Kidney (tissue), 14 donors: ENCODE results near the gene PLEKHO1. TPM values are rescaled to one million over a fixed set of nuclear protein-coding genes. Genes with fewer than 3 reads are reported as not detected.

Experiments used
- DNase-seq, 5 donors: peaks; one replicate each; pipeline ENCODE4 v3.0.0-alpha.2; 2013 to 2020
- FAIRE-seq: peaks from 2 replicates; lab custom pipeline; 2012; peaks lifted over from hg19 to GRCh38; lab: Jason Lieb, UNC
- H3K27ac ChIP-seq, 2 donors: one replicate each; pipeline ENCODE4 v1.7.0; 2013; ENCODE audit warnings: low read depth in 2 of 2, low read length in 2 of 2, inconsistent platforms in 1 of 2
- H3K27me3 ChIP-seq: one replicate; pipeline ENCODE4 v1.7.1; 2013; ENCODE audit warnings: low read length, inconsistent platforms; ENCODE audit not compliant: control insufficient read depth, insufficient read depth
- H3K36me3 ChIP-seq, 3 donors: one replicate each; pipeline versions ENCODE4 v1.7.0 to v1.7.1; 2013; ENCODE audit warnings: low read length in 3 of 3, control low read depth in 1 of 3, inconsistent platforms in 1 of 3; ENCODE audit not compliant: insufficient read depth in 3 of 3, control insufficient read depth in 2 of 3
- H3K4me1 ChIP-seq, 3 donors: one replicate each; pipeline versions ENCODE4 v1.7.0 to v1.7.1; 2013; ENCODE audit warnings: low read length in 3 of 3, inconsistent platforms in 1 of 3, low read depth in 1 of 3; ENCODE audit not compliant: control insufficient read depth in 2 of 3, insufficient read depth in 2 of 3
- H3K4me3 ChIP-seq, 3 donors: one replicate each; pipeline versions ENCODE4 v1.7.0 to v1.8.1; 2013; ENCODE audit warnings: low read length in 3 of 3, control low read depth in 1 of 3, inconsistent platforms in 1 of 3
- H3K9ac ChIP-seq, 3 donors: one replicate each; pipeline versions ENCODE4 v1.7.0 to v1.7.1; 2013; ENCODE audit warnings: low read length in 3 of 3, control low read depth in 1 of 3, inconsistent platforms in 1 of 3
- H3K9me3 ChIP-seq, 3 donors: one replicate each; pipeline versions ENCODE4 v1.7.0 to v1.7.1; 2013; ENCODE audit warnings: low read length in 3 of 3, control low read depth in 1 of 3, inconsistent platforms in 1 of 3; ENCODE audit not compliant: control insufficient read depth in 2 of 3, insufficient read depth in 1 of 3
- intact Hi-C: fragments of 100-400 bp; cut with DNase I; formaldehyde crosslinking; loops from one replicate; pipeline ENCODE4 v1.11.1; 2022
- polyA plus RNA-seq: library from polyadenylated mRNA; stranded (reverse); fragments of 350-450 nt; fragmentation: Illumina TruSeq; extraction: RNeasy Lipid Tissue Mini Kit (QIAGEN cat#74804); gene quantifications from one replicate; pipeline ENCODE4 v1.2.3, GENCODE V29; 2014; ENCODE audit warnings: low read depth, low replicate concordance; ENCODE audit not compliant: insufficient read depth
- total RNA-seq: library from RNA; stranded (reverse); fragmentation: NEBNext Ultra II Directional; extraction: Animal tissue kit (Norgen Biotek cat#: 25700); gene quantifications from one replicate; pipeline ENCODE4 v1.2.1, GENCODE V29; 2021
- TF ChIP-seq, protein P1 (sequence below): IDR thresholded peaks from 3 replicates; pipeline ENCODE4 v1.5.1; 2012; ENCODE audit warnings: mild to moderate bottlenecking, moderate library complexity, borderline replicate concordance; ENCODE audit not compliant: insufficient read depth; ENCODE audit errors: extremely low read depth
- donor health status: control.
- donor health status: control.
- donor health status: control.
- donor health status: control.
- donor health status: control.
- donor health status: DM: yes; HTN: yes; CAD: no.
- donor health status: Normal renal cell carcinoma (clear cell type).

Gene PLEKHO1
- total and polyA plus RNA-seq, 2 donors from 2014 or later = 28.0 to 32.7 TPM

GRCh38 chr1:150115121-150115520, 34.6 kb upstream of the PLEKHO1 start:
- no peak overlapping the region for H3K27ac ChIP-seq
- no peaks in the 10 kb centered on the region for H3K4me1 ChIP-seq
- H3K4me3 ChIP-seq = no peak overlapping the region
- no peak for FAIRE-seq
- H3K9ac ChIP-seq = no peak overlapping the region
- intact Hi-C loops = no loop called here
- DNase-seq = no peak
- peaks cover 0 to 7% (median 3%) of the 10 kb centered on the region in 3 donors for H3K9me3 ChIP-seq
- TF ChIP-seq, protein P1, sequence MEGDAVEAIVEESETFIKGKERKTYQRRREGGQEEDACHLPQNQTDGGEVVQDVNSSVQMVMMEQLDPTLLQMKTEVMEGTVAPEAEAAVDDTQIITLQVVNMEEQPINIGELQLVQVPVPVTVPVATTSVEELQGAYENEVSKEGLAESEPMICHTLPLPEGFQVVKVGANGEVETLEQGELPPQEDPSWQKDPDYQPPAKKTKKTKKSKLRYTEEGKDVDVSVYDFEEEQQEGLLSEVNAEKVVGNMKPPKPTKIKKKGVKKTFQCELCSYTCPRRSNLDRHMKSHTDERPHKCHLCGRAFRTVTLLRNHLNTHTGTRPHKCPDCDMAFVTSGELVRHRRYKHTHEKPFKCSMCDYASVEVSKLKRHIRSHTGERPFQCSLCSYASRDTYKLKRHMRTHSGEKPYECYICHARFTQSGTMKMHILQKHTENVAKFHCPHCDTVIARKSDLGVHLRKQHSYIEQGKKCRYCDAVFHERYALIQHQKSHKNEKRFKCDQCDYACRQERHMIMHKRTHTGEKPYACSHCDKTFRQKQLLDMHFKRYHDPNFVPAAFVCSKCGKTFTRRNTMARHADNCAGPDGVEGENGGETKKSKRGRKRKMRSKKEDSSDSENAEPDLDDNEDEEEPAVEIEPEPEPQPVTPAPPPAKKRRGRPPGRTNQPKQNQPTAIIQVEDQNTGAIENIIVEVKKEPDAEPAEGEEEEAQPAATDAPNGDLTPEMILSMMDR = no peak
- no peaks in the 10 kb centered on the region for H3K36me3 ChIP-seq
- H3K27me3 ChIP-seq = no peaks in the 10 kb centered on the region

DNA sequence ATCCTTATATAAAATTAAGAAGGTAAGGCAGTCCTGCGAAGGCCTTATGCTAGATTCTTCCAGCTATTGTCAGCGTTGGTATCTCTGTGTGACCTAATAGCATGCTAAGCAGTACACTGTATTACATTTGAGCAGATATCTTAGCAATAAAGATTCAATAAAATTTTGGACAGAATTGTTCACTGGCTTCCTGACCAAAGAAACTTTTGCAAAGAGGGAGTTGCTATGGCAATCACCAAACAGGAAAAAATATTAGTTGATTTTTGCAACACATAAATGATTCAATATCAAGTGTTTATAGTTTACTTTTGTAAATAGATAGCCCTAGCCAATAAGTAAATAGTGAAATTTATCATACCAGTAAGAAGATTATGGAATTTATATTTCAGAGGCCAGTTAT, 31.0 kb upstream of the PLEKHO1 start:
- DNase-seq (no peak), FAIRE-seq (no peak)
- no peaks in the 10 kb centered on the region for H3K27me3 ChIP-seq
- H3K36me3 ChIP-seq = no peaks in the 10 kb centered on the region
- no peak overlapping the region for H3K4me3 ChIP-seq
- H3K27ac ChIP-seq = no peak overlapping the region
- no peak overlapping the region for H3K9ac ChIP-seq
- H3K9me3 ChIP-seq = peaks cover 0 to 7% (median 3%) of the 10 kb centered on the region in 3 donors
- TF ChIP-seq, protein P1 = no peak
- no peaks in the 10 kb centered on the region for H3K4me1 ChIP-seq
- intact Hi-C loops = no loop called here

GRCh38 chr1:150121236-150121862, 28.4 kb upstream of the PLEKHO1 start:
- Histone ChIP-seq H3K36me3 (no peaks in the 10 kb centered on the region), H3K4me1 (no peaks in the 10 kb centered on the region), H3K9me3 (no peaks in the 10 kb centered on the region), H3K9ac (no peak overlapping the region), H3K27ac (no peak overlapping the region), H3K4me3 (no peak overlapping the region), H3K27me3 (no peaks in the 10 kb centered on the region)
- no peak for FAIRE-seq
- DNase-seq = no peak
- intact Hi-C loops = no loop called here
- TF ChIP-seq, protein P1 = no peak

DNA sequence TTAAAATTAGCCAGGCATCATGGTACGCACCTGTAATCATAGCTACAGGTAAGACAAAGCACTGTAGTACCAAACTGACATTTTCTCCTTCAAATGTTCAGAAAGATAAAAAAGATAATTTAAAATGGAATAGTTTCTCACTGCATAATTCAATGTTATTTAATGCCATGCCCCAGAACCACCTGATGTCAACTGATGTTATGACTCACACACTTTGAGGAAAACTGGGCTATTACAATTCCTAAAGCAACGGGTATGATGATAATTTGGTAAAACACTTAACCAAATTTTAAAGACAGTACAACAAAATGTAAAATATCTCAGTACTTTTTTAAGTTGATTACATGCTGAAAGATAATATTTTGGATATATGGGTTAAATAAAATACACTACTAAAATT, 22.9 kb upstream of the PLEKHO1 start:
- DNase-seq = no peak
- intact Hi-C loops = no loop called here
- FAIRE-seq = no peak
- Histone ChIP-seq H3K36me3 (no peaks in the 10 kb centered on the region), H3K9ac (no peak overlapping the region), H3K27ac (no peak overlapping the region), H3K4me1 (no peaks in the 10 kb centered on the region), H3K9me3 (no peaks in the 10 kb centered on the region), H3K4me3 (no peak overlapping the region), H3K27me3 (no peaks in the 10 kb centered on the region)
- TF ChIP-seq, protein P1 = no peak
